Endothelial cell of umbilical vein (primary cell): ENCODE data around the gene LPIN2. TPM values are rescaled to one million over a fixed set of nuclear protein-coding genes. Genes with fewer than 3 reads are reported as not detected.

ENCODE experiments used
- BruUV-seq: library from RNA; stranded (reverse); fragments of 400-500 nt; replicated peaks from 2 replicates; lab custom pipeline; 2021; lab: Mats Ljungman, UMichigan
- CTCF ChIA-PET: fragments of 300-600, 350-600 bp; sonication (Branson Sonifier 250); formaldehyde crosslinking; loops from one replicate; lab custom pipeline; 2021; ENCODE audit warnings: antibody characterized with exemption, inconsistent platforms; lab: Charles Lee
- POLR2A ChIA-PET: fragments of 300-600, 350-600 bp; sonication (Branson Sonifier 250); formaldehyde crosslinking; loops from one replicate; lab custom pipeline; 2021; ENCODE audit warnings: antibody characterized with exemption, inconsistent platforms; lab: Charles Lee
- DNase-seq: peaks from one replicate; pipeline ENCODE4 v3.0.0-alpha.2; 2011; ENCODE audit warnings: low read depth, low spot score
- FAIRE-seq: peaks from 2 replicates; lab custom pipeline; 2011; peaks lifted over from hg19 to GRCh38; lab: Jason Lieb, UNC
- H2AFZ ChIP-seq: 2 replicates; pipeline ENCODE4 v1.6.0; 2012; ENCODE audit warnings: low read depth, low read length, control low read depth, inconsistent platforms
- H3K27ac ChIP-seq: 2 replicates; pipeline ENCODE4 v1.5.1; 2011; ENCODE audit warnings: low read depth, mild to moderate bottlenecking, control low read depth, low read length, moderate library complexity; ENCODE audit not compliant: insufficient read depth
- H3K27me3 ChIP-seq, 2 experiments: 2 replicates each; pipeline versions ENCODE4 v1.6.0 to v1.6.1; 2011; ENCODE audit warnings: low read length in 2 of 2, mixed read lengths in 1 of 2; ENCODE audit not compliant: control insufficient read depth in 2 of 2, insufficient read depth in 2 of 2
- H3K36me3 ChIP-seq, 2 experiments: 2 replicates in 1 of 2; 3 replicates in 1 of 2; pipeline ENCODE4 v1.5.1; 2011; ENCODE audit warnings: low read length in 2 of 2, mild to moderate bottlenecking in 1 of 2, moderate library complexity in 1 of 2; ENCODE audit not compliant: control insufficient read depth in 2 of 2, insufficient read depth in 2 of 2; ENCODE audit errors: extremely low read depth in 1 of 2
- H3K4me1 ChIP-seq: 3 replicates; pipeline ENCODE4 v1.5.1; 2011; ENCODE audit warnings: mild to moderate bottlenecking, low read length; ENCODE audit not compliant: control insufficient read depth, insufficient read depth; ENCODE audit errors: extremely low read depth
- H3K4me2 ChIP-seq: 2 replicates; pipeline ENCODE4 v1.6.1; 2011; ENCODE audit warnings: low read length, control low read depth, mixed read lengths; ENCODE audit not compliant: insufficient read depth
- H3K4me3 ChIP-seq, 3 experiments: fragments of 200-600 bp in 1 of 3; sonication (generic), shearing (Covaris generic) in 1 of 3; replicated peaks in 1 of 3; 2 replicates each; pipeline ENCODE4 v1.5.1; 2011 to 2016; ENCODE audit warnings: control low read depth in 3 of 3, low read length in 3 of 3, mild to moderate bottlenecking in 2 of 3, inconsistent platforms in 1 of 3, low read depth in 1 of 3, moderate library complexity in 1 of 3; ENCODE audit not compliant: insufficient read depth in 1 of 3
- H3K79me2 ChIP-seq: 2 replicates; pipeline ENCODE4 v1.6.0; 2012; ENCODE audit warnings: low read length, inconsistent platforms; ENCODE audit not compliant: control insufficient read depth, insufficient read depth
- H3K9ac ChIP-seq: replicated peaks from 2 replicates; pipeline ENCODE3; 2011; ENCODE audit warnings: low read length, control low read depth; ENCODE audit not compliant: insufficient read depth; ENCODE audit errors: extremely low read depth
- H3K9me1 ChIP-seq: replicated peaks from 3 replicates; pipeline ENCODE4 v1.6.0; 2011; ENCODE audit warnings: mild to moderate bottlenecking, low read length; ENCODE audit not compliant: control insufficient read depth, insufficient read depth; ENCODE audit errors: extremely low read depth
- H3K9me3 ChIP-seq: replicated peaks from 2 replicates; pipeline ENCODE4 v1.5.1; 2012; ENCODE audit warnings: low read length, inconsistent platforms; ENCODE audit not compliant: control insufficient read depth, insufficient read depth
- H4K20me1 ChIP-seq: replicated peaks from 2 replicates; pipeline ENCODE3; 2011; ENCODE audit warnings: mild to moderate bottlenecking, low read length; ENCODE audit not compliant: control insufficient read depth, insufficient read depth; ENCODE audit errors: extremely low read depth
- CTCF ChIP-seq, 2 donors: IDR thresholded peaks; 1 replicate in 1 of 2; 2 replicates in 1 of 2; pipeline ENCODE4 v1.5.1; 2011; ENCODE audit warnings: low read length in 2 of 2, mild to moderate bottlenecking in 2 of 2, moderate library complexity in 2 of 2, control low read depth in 1 of 2, inconsistent platforms in 1 of 2, low read depth in 1 of 2; ENCODE audit not compliant: insufficient read depth in 1 of 2; ENCODE audit errors: extremely low read depth in 1 of 2
- EZH2 ChIP-seq: IDR thresholded peaks from 2 replicates; pipeline ENCODE4 v1.6.1; 2012; ENCODE audit warnings: borderline replicate concordance, low read depth, mild to moderate bottlenecking, moderate library complexity, low read length, inconsistent platforms; ENCODE audit not compliant: severe bottlenecking
- FOS ChIP-seq: IDR thresholded peaks from 2 replicates; pipeline ENCODE4 v1.6.1; 2011; ENCODE audit warnings: mild to moderate bottlenecking, low read length, moderate library complexity, borderline replicate concordance; ENCODE audit not compliant: insufficient read depth
- GATA2 ChIP-seq: IDR thresholded peaks from 2 replicates; pipeline ENCODE4 v1.7.0; 2011; ENCODE audit warnings: low read depth, mild to moderate bottlenecking, moderate library complexity, mixed read lengths, low read length; ENCODE audit not compliant: insufficient read length, insufficient read depth
- JUN ChIP-seq: IDR thresholded peaks from 2 replicates; pipeline ENCODE4 v1.6.1; 2011; ENCODE audit warnings: borderline replicate concordance, low read depth; ENCODE audit not compliant: insufficient read length, insufficient read depth
- MAX ChIP-seq: IDR thresholded peaks from 2 replicates; pipeline ENCODE4 v1.6.1; 2011; ENCODE audit not compliant: insufficient read depth, insufficient read length
- MYC ChIP-seq: IDR thresholded peaks from one replicate; pipeline ENCODE4 v1.6.1; 2011; ENCODE audit warnings: mild to moderate bottlenecking, low read depth, low read length
- POLR2A ChIP-seq: IDR thresholded peaks from 2 replicates; pipeline ENCODE4 v1.6.1; 2012; ENCODE audit warnings: low read depth, mild to moderate bottlenecking, control low read depth, low read length
- POLR2AphosphoS5 ChIP-seq: IDR thresholded peaks from 2 replicates; pipeline ENCODE4 v1.6.1; 2012; ENCODE audit warnings: low read depth, mild to moderate bottlenecking, control low read depth, low read length, moderate library complexity; ENCODE audit not compliant: insufficient read depth
- dilution Hi-C: fragments of 300-500 bp; cut with MboI; formaldehyde crosslinking; loops from one replicate; pipeline ENCODE4 v1.15.0; 2019; ENCODE audit warnings: low sequenced_read_pairs; ENCODE audit not compliant: extremely low pct_ligation_motif_present
- intact Hi-C: fragments of 100-400 bp; cut with micrococcal nuclease; formaldehyde crosslinking; loops from one replicate; pipeline ENCODE4 v1.10.0; 2022
- polyA plus RNA-seq, 4 experiments: library from polyadenylated mRNA; depleted of rRNA in 3 of 4; stranded (reverse) in 3 of 4; unstranded in 1 of 4; fragments of >200 nt; gene quantifications; 2 replicates each; pipeline versions ENCODE4 v1.2.1 to v1.2.3, GENCODE V29; 2011 to 2012; ENCODE audit warnings: missing spikeins in 1 of 4
- total RNA-seq: library from RNA; stranded (reverse); gene quantifications from 2 replicates; pipeline ENCODE4 v1.2.3, GENCODE V29; 2021

LPIN2 gene
- total and polyA plus RNA-seq, 2 donors (not counting 3 experiments of a cell fraction or from before 2014, with no cell fraction given) = 14.7 to 24.4 TPM

GRCh38 chr18:3055186-3055728 is 42.3 kb upstream of the LPIN2 start:
- Histone ChIP-seq H3K27me3 (no peaks in the 10 kb centered on the region), H3K4me3 (no peak overlapping the region), H3K27ac (no peak overlapping the region), H3K79me2 (no peaks in the 10 kb centered on the region), H3K4me2 (no peak overlapping the region), H3K4me1 (peaks cover 1% of the 10 kb centered on the region), H3K9ac (no peak overlapping the region), H2AFZ (no peak overlapping the region), H3K36me3 (no peaks in the 10 kb centered on the region), H4K20me1 (no peaks in the 10 kb centered on the region), H3K9me1 (no peaks in the 10 kb centered on the region), H3K9me3 (no peaks in the 10 kb centered on the region)
- FAIRE-seq (no peak), DNase-seq (no peak)
- CTCF ChIA-PET = interaction anchor here (0.9 to 2.2 kb wide), 5 partner anchors 8 to 96 kb away, joined by 3 to 6 read pairs (median 4); no protein-coding TSS in a partner anchor
- no TSS peak for BruUV-seq
- TF ChIP-seq FOS (no peak), MAX (no peak), CTCF (IDR thresholded peaks at IDR 0.05; ENCODE audit: extremely low read depth in 1 of 2, insufficient read depth in 1 of 2, low read depth in 1 of 2, low read length in 2 of 2) (no peak), POLR2A (no peak), GATA2 (no peak), JUN (no peak), MYC (no peak), EZH2 (no peak), POLR2AphosphoS5 (no peak)
- dilution Hi-C loops (no loop called here), intact Hi-C loops (no loop called here)
- POLR2A ChIA-PET = no interaction called here
